GM19328 (cell line): ENCODE measurements around the gene ACTR6.
A peak's percentile ranks its signal among the peaks of the same experiment; 100 is the strongest.
"Not testable (repeated sequence)": the region's sequence is repeated elsewhere in the genome, so short reads cannot be mapped to it uniquely, and the experiment has no call there.

ENCODE experiments used
- ATAC-seq: cut with Tn5 transposase; IDR thresholded peaks from one replicate; pipeline ENCODE4 v1.9.1; 2021; ENCODE audit warnings: mild to moderate bottlenecking, moderate library complexity; ENCODE audit not compliant: unreplicated experiment

ACTR6 gene

DNA sequence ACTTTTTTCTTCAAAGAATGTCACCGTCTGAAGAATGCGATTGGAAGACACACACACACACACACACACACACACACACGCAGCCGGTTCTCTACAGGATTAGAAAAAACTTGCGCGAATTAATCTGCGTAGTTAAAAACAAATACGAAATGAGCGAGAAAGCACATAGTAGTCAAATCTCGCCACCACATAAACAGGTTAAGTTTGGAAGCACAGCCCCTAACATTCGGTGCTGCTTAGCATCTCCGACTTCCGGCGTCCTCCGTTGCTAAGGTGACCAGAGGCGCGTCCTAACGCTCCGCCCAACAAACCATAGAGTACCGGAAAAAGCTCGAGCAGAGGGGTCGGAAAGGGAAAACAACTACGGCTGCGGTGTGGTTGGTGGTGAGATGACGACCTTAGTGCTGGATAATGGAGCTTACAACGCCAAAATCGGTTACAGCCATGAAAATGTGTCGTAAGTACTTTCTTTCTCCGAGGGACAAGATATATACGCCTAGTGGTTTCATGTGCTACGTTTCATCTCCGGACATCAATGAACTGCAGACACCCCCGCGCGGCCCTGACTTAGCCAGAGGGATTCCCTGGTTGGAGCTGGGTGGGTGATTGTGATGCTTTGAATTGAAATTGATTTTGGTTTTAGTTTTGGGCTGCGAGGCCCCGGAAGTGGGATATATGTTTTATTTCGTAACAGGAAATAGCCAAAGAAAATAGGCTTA is at the start of gene ACTR6:
ACTR6 (plus strand) TSS at position 353 of the 719 bp plus-strand sequence; CDS start at position 390, 37 bp downstream.
- ATAC-seq, result peak; percentile 91

DNA sequence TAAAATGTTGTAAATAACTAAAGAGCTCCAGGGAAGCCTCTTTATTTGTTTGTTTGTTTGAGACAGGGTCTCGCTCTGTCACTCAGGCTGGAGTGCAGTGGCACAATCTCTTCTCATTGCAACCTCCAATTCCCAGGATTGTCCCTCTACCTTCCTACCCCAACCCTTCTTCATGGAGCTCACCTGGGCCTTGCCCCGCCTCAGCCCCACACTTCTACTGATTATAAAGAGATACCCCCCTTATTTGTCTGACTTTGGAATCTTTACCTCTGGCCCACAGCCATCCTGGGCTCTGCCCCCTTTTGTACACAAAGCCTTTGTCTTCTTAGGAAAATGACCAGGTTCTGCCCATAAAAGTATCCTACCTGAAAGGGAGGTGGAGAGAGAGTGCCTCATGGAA is 48.8 kb upstream of the ACTR6 start:
- ATAC-seq, result no peak

DNA sequence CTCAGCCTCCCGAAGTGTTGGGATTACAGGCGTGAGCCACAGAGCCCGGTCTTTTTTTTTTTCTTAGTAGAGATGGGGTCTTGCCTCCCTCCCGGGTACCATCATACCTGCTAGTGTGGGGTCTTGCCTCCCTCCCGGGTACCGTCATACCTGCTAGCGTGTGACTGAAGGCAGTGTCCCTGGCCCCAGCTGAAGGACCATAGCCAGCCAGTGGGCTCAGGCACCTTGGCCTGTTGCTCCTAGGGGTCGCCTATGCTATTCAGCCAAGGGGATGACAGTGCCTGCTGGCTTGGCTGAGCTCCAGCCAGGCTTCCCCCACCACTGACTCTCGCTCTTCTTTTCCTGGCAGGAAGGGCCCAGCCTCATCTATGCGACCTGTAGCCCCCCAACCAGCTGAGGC is 47.5 kb upstream of the ACTR6 start:
- no peak for ATAC-seq

DNA sequence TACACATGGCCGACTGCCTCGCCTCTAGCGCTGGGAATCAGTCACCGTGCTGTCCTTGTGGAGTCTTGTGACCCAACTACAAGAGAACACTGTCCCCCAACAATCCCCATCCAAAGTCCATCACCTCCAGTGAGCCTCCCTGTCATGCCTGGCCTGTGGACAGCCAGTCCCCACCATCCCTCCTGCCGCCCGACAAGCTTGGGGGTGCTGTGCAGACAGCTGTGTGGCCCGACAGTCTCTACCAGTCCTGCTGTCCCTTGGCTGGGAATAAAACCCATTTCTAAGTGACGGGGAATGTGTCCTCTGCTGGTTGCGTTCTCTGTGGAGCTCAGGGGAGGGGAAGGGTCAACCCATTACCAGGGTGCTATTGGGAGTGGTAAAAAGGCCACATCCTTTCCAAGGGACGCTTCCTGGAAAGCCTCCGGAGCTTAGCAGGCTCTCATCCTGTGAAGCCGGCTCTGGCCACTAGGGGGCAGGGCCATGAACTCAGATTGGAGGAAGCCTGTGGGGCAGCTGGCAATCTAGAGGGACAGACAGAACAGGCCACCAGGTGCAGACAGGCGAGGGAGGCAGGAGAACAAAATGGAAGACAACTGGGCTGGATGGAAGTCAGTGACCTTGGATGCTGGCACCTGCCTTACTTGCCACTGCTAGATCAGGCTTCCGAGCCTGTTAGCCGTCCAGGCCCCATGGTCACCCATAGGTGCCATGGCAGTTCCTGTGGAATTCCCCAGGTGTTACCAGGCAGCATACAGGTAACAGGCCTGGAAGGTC is 46.0 kb upstream of the ACTR6 start:
- peak; percentile 74 for ATAC-seq

DNA sequence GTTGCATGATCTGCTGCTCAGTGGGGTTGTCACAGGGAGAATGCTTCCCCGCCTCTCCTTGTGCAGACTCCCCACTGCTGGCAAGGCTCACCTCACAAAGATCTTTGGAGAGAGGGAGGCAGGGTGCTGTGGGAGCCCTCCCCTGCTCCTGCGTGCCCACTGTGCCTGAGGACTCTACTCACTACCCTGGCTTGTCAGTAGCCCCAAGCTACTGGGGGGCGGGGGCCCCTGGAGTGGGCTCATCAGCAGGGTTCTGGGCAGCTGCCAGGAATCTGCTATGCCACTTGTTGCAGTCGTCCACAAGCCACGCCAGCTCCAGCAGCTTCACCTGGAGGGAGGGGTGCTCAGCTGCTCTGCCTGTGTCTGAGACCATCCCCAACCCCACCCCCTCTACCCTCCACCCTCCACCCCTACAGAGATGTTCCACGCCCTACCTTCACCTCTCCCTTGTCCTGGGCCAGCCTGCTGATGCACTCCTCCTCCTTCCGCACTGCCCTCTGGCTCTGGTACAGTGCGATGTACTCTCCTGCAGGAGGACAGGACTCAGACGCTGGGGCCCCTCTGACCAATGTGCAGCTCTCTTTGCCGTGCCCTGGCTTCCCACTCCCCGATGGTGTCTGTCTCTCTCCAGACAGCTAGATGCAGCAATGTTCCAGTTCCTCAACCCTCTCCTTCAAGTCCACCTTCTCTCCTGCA is 43.7 kb upstream of the ACTR6 start:
- ATAC-seq, result no peak

DNA sequence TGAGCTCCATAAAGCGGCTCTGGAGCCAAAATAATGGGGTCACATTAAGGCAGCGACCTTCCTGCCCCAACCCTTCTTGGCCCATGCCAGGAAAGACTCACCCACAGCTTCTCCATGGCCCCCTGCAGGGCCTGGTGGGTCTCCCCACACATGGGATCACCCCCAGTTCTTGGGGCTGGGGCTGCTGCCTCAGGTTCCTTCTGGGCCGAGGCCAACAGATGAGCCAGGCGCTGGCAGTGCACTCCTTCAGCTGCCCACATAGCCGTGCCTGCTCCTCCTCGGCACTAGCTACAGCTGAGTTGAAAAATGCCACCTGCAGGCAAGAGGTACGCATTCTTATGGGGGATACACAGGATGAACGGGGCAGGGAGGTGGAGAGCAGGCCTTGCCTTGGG is 43.2 kb upstream of the ACTR6 start:
- ATAC-seq, result no peak

DNA sequence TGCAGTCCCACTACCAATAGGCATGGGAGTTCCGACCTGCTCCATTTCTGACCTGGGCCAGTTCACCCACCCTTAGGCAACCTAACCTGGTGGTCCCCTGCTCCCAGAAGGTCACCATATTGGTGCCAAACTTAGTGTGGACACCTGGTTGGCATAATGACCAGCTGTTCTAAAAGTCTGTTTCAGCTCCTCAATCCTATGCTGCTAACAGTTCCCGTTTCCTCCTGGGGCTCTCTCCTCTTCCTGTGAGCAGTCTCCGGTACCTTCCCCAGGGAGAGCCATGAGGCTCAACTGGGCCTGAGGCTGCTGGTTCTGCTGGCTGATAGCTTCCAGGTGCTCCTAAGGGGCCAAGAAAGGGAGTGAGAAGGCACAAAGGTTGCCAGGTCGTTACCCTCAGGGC is 42.1 kb upstream of the ACTR6 start:
- ATAC-seq, result no peak

DNA sequence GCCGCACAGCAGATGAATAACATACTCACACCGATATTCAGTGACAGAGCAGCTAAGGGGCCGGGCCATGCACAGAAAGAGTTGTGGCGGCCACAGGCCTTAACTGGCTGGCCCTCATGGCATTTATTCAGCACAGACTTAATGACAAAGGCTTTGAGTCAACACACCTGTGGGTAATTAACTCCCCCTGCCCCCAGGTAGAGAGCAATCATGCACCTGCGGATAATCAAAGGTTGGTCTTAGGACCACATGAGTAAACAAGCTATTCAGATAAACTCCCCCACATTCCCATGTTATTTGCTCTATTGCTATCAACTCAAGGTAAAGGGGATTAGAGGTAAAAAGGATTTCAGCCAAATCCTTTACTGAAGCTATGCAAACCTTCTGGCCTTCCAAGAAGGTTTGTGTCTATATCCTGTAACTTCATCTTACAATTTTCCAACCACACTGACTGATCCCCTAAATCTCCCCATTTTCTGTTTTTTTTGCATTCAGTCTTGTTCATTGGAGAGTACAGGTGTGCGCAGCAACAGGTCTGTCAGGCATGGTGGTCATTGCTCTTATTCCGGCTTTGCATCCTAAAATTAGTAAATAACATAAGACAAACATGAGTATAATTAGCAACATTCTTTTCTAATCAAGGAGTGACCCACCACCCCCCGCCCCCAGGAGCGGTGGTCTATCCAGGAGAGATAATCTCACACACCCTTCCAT is 41.1 kb upstream of the ACTR6 start:
- no peak for ATAC-seq

DNA sequence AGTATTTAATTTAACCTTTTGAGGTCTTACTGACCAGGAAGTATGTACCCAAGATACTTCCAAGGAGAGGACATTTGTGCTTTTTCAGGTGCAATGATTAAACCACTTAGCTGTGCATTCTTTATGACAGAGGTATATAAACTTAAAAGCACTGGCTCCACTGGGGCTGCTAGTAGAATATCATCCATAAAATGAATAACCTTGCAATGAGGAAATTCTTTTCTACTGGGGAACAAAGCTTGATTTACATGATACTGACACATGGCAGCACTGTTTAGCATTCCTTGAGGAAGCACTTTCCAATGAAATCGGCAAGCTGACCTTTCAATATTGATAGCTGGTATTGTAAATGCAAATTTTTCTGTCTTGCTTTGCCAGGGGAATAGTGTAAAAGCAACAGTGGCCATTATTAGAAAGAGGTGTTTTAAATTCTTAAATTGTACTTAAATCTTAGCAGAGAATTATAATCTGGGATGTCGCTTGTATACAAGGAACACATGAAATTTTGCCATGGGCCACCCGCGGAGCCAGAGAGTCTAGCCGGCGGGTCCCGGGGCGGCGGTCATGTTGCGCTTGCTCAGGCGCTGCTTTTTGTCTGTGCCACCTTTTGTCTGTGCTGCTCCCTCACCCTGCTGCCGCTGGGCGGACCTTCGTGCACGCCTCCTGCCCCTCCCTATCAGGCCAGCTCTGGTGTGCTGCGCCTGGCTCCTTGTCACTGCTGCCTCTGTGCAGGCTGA is 37.0 kb upstream of the ACTR6 start:
- ATAC-seq, result peak; percentile 97

DNA sequence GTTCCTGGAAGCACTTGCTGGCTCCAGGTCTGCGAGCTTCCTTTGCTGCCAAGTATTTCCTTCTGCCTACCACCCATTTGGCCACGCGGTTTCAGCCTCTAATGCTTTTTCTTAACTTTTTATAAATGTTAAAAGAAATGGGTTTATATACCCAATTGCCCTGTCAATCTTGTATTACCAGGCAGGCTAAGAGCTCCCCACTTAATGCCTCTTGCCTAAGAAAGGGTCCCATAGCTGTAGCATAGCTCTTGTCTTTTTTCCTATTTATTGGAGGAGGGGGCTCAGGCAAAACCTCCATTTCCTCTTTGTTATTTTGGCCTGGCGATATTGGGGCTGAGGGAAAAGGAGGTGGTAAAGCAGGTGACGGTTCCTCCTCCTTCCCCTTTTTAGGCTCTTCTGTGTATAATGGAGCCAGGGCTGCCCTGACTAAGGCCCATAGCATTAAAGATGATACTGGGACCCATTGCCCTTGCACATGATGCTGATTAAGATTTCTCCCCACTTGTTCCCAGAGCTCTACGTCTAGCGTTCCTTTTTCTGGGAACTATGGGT is 36.4 kb upstream of the ACTR6 start:
- no peak for ATAC-seq

DNA sequence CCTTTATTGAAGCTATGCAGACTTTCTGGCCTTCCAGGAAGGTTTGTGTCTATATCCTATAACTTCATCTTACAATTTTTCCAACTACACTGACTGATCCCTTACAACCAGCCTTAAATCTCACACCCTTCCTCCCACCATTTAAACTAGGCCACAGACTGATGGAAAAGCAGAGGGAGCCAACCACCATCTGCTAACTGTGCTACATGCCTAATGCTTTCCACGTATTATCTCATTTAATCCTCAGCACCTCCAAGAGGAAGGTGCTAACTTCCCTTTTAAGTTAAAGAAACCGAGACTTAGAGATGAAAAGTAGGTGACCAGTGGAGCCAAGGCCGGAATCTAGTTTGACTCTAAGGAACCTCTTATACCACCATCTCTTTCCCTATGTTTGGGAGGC is 35.3 kb upstream of the ACTR6 start:
- ATAC-seq, result no peak

DNA sequence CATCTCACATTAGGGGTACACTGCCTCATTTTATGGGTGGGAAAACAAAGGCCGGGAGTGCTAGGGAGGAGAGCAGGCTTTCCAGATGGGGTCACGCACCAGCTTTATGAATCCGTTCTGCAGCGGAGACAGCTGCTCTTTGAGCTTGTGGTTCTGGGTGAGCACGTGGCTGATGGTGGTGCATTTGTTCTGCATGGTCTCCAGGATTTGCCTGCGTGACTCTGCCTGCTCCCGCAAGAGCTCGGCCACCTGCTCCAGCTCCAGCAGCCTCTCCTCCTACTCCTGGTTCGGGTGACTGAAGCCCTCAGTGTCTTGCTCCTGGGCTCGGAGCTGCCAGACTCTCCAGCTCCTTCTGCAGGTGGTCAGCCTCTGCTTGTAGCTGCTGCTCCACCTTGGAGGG is 34.4 kb upstream of the ACTR6 start:
- ATAC-seq, result no peak

DNA sequence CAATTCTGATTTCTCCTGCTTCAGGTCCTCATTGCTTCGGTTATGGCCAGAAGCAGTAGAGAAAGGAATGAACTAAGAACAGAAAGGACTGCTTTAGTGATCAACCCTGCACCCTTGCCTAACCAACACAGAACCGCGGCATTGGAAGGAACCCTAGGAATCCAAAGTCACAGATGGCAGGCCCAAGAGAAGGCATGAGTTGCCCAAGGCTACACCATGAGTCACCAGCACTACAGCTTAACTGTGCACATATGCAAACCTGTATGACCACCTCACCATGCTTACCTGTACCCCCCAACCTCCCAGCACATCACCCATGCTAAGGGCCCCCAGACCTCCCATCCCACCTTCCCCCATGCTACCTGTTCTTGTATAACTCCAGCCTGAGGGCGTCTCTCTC is 32.1 kb upstream of the ACTR6 start:
- ATAC-seq, result no peak

DNA sequence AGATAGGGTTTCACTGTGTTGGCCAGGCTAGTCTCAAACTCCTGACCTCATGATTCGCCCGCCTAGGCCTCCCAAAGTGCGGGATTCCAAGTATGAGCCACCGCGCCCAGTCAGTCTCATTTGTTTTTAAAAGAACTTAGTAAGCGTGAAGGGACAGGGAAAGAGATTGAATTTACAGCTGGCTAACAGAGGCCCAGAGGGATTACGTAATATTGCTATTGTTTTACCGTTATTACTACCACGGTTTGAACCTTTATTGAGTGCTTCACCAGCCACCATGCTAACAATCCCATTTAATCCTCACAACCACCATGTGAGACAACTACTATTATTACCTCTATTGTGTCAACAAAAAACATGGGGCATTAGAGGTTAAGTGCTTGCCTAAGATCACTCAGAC is 31.3 kb upstream of the ACTR6 start:
- no peak for ATAC-seq

DNA sequence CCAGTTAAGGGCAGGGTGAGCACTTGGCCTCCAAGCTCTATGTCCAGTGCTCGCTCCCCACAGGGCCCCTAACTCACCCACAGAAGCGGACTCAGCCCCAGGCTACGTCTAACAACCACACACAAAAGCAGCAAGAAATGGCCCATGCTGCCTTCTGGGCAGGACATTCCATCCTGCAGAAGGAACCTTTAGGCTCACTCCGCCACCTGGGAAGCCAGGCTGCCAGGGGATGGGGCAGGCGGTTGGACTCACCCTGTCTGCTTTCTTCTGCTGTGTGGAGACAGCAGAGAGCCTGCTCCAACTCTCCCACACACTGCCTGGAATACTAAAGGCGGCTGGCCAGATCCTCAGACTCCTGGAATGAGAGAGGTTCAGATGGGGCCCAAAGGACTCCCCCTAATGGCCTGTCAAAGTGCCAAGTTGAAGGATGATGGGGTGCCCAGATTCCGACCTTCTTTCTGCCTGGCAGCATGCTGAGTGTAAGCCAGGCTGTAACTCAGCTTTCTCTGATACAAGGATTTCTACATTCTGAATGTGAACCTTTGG is 30.2 kb upstream of the ACTR6 start:
- no peak for ATAC-seq

DNA sequence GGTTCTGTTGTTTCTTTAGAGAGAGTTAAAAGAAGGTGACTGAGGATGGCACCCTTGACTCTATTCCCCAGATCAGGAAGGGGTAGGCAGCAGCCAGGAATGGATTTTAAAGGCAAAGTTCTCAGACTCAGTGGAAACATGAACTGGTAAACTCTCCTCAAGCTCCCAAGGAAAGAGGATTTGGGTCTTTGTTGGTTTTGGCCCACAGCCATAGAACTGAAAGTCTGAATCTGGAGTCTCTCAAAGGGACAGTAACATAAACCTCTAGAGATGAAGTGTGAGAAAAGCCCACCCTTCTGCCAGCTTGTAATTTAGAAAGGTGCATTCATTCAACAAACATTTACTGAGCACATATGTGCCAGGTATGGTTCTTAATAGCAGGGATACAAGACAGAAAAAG is 29.4 kb upstream of the ACTR6 start:
- ATAC-seq, result no peak

DNA sequence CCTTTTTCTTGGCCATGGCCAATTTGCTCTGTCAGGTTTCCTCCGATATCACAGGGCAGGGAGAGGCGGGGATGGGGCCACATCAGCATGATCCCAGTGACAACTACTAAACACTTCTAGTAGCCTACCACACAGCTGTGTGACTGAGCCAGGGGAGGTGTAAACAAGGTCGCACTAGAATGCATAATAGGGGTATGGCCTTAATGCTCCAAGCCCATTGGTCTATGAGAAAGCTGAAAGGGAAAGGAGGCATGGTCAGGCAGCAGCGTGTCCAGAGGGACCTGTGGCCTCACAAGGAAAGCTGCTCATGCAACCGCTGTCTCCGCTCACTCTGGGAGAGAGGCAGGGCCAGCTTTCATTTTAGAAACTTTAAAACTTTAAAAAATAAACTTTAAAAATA is 27.5 kb upstream of the ACTR6 start:
- no peak for ATAC-seq

DNA sequence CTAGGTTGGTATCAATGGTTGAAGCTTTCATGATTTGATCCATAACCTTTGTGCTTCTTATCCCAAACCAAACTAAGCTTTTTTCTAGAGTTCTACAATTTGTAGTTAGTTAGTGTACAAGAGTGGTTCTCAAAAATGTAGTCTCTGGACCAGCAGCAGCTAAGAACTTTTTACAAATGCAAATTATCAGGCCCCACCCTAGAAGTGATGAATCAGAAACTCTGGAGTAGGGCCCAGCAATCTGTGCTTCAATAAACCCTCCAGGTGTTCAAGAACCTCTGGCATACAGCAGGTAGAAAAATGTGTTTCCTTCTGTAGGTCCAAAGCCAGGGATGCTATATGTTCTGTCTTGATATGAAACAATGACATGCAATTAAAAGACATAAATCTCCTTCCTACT is 26.1 kb upstream of the ACTR6 start:
- no peak for ATAC-seq

DNA sequence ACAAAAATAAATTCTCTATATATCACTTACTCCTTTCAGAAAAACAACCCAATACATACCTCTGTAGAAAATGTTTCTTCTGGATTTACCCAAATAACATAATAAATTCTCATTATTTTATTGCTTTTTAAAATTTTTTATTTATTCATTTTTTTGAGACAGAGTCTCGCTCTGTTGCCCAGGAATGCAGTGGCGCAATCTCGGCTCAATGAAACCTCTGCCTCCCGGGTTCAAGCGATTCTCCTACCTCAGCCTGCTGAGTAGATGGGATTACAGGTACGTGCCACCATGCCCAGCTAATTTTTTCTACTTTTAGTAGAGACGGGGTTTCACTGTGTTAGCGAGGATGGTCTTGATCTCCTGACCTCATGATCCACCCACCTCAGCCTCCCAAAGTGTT is 24.1 kb upstream of the ACTR6 start:
- ATAC-seq, result not testable (repeated sequence)

DNA sequence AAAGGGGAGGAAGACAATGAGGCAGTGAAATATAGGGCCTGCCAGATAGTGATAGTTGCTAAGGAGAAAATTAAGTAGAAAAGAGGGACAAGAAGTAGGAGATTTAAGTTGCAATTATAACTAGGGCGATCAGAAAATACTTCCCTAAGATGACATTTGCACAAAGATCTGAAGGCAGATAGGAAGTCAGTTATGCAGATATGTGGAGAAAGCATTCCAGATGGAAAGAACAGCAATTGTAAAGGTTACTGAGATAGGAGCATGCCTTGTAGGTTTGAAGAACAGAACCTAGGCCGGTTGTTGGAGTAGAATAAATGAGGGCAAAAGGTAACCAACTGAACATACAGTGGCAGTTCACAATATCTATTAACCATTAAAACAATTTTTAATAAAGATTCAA is 21.4 kb upstream of the ACTR6 start:
- ATAC-seq, result no peak
